HG02642 (cell line): ENCODE measurements around the gene NLRP4.
A peak's percentile ranks its signal among the peaks of the same experiment; 100 is the strongest.

ENCODE experiments used
- ATAC-seq: cut with Tn5 transposase; IDR thresholded peaks from one replicate; pipeline ENCODE4 v1.9.1; 2021; ENCODE audit warnings: mild to moderate bottlenecking; ENCODE audit not compliant: unreplicated experiment, poor library complexity

The NLRP4 gene

GRCh38 chr19:55836340-55836739 lies at the start of gene NLRP4:
NLRP4 (plus strand) TSS chr19:55836540; CDS start chr19:55852081, 15,541 bp downstream.
- ATAC-seq = no peak

- no peak for ATAC-seq
Observed at GRCh38 chr19:55795021-55795420, 41.3 kb upstream of the NLRP4 start.

GRCh38 chr19:55801416-55801815 lies 34.9 kb upstream of the NLRP4 start:
- ATAC-seq = no peak

- no peak for ATAC-seq
Observed at GRCh38 chr19:55802281-55802680, 34.1 kb upstream of the NLRP4 start.

GRCh38 chr19:55809381-55810058 lies 26.8 kb upstream of the NLRP4 start:
- ATAC-seq = no peak

- ATAC-seq = no peak
Observed at GRCh38 chr19:55811340-55811739, 25.0 kb upstream of the NLRP4 start.

- no peak for ATAC-seq
Observed at GRCh38 chr19:55812449-55812848, 23.9 kb upstream of the NLRP4 start.

GRCh38 chr19:55813906-55814305 lies 22.4 kb upstream of the NLRP4 start:
- no peak for ATAC-seq

GRCh38 chr19:55820037-55820436 lies 16.3 kb upstream of the NLRP4 start:
- peak; percentile 33 for ATAC-seq

- no peak for ATAC-seq
Observed at GRCh38 chr19:55830656-55831055, 5.7 kb upstream of the NLRP4 start.

GRCh38 chr19:55831846-55832245 lies 4.5 kb upstream of the NLRP4 start, which contains the start of gene NLRP11:
NLRP11 (minus strand) TSS chr19:55831999; CDS start chr19:55818174, 13,825 bp downstream.
- no peak for ATAC-seq

- no peak for ATAC-seq
Observed at GRCh38 chr19:55832676-55833075, 3.7 kb upstream of the NLRP4 start.

- no peak for ATAC-seq
Observed at GRCh38 chr19:55838251-55838650, 1.9 kb downstream of the NLRP4 start.

- no peak for ATAC-seq
Observed at GRCh38 chr19:55838906-55839305, 2.6 kb downstream of the NLRP4 start.

- no peak for ATAC-seq
Observed at GRCh38 chr19:55855160-55855559, 18.8 kb downstream of the NLRP4 start.

- no peak for ATAC-seq
Observed at GRCh38 chr19:55857149-55857548, 20.8 kb downstream of the NLRP4 start.

- ATAC-seq = no peak
Observed at GRCh38 chr19:55857974-55858373, 21.6 kb downstream of the NLRP4 start.

- ATAC-seq = no peak
Observed at GRCh38 chr19:55858401-55858800, 22.1 kb downstream of the NLRP4 start.

- ATAC-seq = no peak
Observed at GRCh38 chr19:55858969-55859368, 22.6 kb downstream of the NLRP4 start.

- no peak for ATAC-seq
Observed at GRCh38 chr19:55866521-55866920, 30.2 kb downstream of the NLRP4 start.

- no peak for ATAC-seq
Observed at GRCh38 chr19:55867101-55867500, 30.8 kb downstream of the NLRP4 start.

GRCh38 chr19:55870736-55871135 lies 34.4 kb downstream of the NLRP4 start:
- ATAC-seq = no peak
